B cell (primary cell): ENCODE measurements around the gene SEH1L.

Experiments used
- EZH2 ChIP-seq: IDR thresholded peaks from 2 replicates; pipeline ENCODE4 v1.6.1; 2012; ENCODE audit warnings: borderline replicate concordance, low read depth, mild to moderate bottlenecking, moderate library complexity, low read length; ENCODE audit not compliant: insufficient read depth, poor library complexity, severe bottlenecking
- TF ChIP-seq, protein P1 (sequence below): fragments of 200-600 bp; IDR thresholded peaks from one replicate; pipeline ENCODE4 v1.8.0; 2022; ENCODE audit warnings: antibody characterized with exemption, mild to moderate bottlenecking

GRCh38 chr18:12968115-12968514, 20.3 kb downstream of the SEH1L start:
- TF ChIP-seq, protein P1, sequence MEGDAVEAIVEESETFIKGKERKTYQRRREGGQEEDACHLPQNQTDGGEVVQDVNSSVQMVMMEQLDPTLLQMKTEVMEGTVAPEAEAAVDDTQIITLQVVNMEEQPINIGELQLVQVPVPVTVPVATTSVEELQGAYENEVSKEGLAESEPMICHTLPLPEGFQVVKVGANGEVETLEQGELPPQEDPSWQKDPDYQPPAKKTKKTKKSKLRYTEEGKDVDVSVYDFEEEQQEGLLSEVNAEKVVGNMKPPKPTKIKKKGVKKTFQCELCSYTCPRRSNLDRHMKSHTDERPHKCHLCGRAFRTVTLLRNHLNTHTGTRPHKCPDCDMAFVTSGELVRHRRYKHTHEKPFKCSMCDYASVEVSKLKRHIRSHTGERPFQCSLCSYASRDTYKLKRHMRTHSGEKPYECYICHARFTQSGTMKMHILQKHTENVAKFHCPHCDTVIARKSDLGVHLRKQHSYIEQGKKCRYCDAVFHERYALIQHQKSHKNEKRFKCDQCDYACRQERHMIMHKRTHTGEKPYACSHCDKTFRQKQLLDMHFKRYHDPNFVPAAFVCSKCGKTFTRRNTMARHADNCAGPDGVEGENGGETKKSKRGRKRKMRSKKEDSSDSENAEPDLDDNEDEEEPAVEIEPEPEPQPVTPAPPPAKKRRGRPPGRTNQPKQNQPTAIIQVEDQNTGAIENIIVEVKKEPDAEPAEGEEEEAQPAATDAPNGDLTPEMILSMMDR: no peak
- no peak for TF ChIP-seq EZH2
